ENCODE measurements around the gene EP400. TPM values are rescaled to one million over a fixed set of nuclear protein-coding genes. Genes with fewer than 3 reads are reported as not detected.

EP400 gene
- total RNA-seq, 1 experiment from 2014 or later = 60.5 TPM

DNA sequence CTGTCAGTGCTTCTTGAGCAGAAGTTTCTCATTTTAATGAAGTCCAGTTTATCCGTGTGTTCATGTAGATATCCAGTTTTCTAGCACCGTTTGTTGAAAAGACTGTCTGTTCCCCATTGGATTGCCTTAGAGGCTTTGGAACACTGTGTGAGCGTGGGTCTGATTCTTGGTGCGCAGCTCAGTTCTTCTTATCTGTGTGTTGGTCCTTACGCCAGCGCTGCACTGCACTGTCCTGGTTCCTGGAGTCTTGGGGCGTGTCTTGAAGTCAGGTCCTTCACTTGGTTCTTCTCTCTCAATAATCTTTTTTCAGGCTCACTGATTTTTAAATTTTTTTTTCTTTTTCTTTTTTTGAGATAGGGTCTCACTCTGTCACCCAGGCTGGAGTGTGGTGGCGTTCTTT lies 25.5 kb downstream of the EP400 start:
- Histone ChIP-seq H3K4me3 (ENCODE audit: low read depth, low read length) (no peak overlapping the region), H3K9me3 (no peaks in the 10 kb centered on the region), H3K4me1 (no peaks in the 10 kb centered on the region), H3K36me3 (ENCODE audit: control insufficient read depth, insufficient read depth, low read length) (no peaks in the 10 kb centered on the region), H3K27me3 (replicated peaks; ENCODE audit: control insufficient read depth, insufficient read depth, low read length) (no peaks in the 10 kb centered on the region)
- intact Hi-C loops (cut with micrococcal nuclease; ENCODE audit: unreplicated experiment) = no loop called here
- POLR2A ChIA-PET = no interaction called here
- CTCF ChIA-PET = no interaction called here
- Mint-ChIP-seq H3K27ac (ENCODE audit: unreplicated experiment) (no peak overlapping the region), H3K36me3 (ENCODE audit: insufficient read depth, unreplicated experiment) (peaks cover 20% of the 10 kb centered on the region), H3K4me1 (ENCODE audit: low read depth, unreplicated experiment) (no peaks in the 10 kb centered on the region), H3K9me3 (ENCODE audit: unreplicated experiment) (no peaks in the 10 kb centered on the region), H3K27me3 (ENCODE audit: insufficient read depth, unreplicated experiment) (no peaks in the 10 kb centered on the region), H3K4me3 (ENCODE audit: unreplicated experiment) (no peak overlapping the region)
- no TSS peak for BruUV-seq (replicated peaks)
- TF ChIP-seq, protein P1, sequence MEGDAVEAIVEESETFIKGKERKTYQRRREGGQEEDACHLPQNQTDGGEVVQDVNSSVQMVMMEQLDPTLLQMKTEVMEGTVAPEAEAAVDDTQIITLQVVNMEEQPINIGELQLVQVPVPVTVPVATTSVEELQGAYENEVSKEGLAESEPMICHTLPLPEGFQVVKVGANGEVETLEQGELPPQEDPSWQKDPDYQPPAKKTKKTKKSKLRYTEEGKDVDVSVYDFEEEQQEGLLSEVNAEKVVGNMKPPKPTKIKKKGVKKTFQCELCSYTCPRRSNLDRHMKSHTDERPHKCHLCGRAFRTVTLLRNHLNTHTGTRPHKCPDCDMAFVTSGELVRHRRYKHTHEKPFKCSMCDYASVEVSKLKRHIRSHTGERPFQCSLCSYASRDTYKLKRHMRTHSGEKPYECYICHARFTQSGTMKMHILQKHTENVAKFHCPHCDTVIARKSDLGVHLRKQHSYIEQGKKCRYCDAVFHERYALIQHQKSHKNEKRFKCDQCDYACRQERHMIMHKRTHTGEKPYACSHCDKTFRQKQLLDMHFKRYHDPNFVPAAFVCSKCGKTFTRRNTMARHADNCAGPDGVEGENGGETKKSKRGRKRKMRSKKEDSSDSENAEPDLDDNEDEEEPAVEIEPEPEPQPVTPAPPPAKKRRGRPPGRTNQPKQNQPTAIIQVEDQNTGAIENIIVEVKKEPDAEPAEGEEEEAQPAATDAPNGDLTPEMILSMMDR (IDR thresholded peaks at IDR 0.05; ENCODE audit: insufficient read depth in 1 of 2, low read depth in 1 of 2, low read length in 1 of 2, severe bottlenecking in 1 of 2, unreplicated experiment in 1 of 2) = no peak
- DNase-seq = no peak

DNA sequence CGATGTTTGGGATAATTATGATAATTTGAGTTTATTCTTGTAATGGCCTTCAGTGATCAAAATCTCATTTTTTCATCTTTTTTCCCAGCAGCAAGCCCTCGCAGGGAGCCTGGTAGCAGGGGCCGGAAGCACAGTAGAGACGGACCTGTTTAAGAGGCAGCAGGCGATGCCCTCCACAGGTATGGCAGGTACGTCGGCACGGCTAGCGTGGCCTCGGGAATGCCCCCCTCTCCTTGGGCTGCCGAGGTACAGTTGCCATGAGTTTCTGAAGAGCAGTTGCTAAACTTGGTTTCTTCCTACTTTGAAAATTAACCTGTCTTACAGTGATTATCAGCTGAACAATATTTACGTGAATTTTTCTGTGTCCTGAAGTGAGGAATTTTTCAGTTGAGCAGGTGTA lies 29.9 kb downstream of the EP400 start:
- Mint-ChIP-seq H3K27ac (ENCODE audit: unreplicated experiment) (no peak overlapping the region), H3K4me3 (ENCODE audit: unreplicated experiment) (no peak overlapping the region), H3K4me1 (ENCODE audit: low read depth, unreplicated experiment) (no peaks in the 10 kb centered on the region), H3K36me3 (ENCODE audit: insufficient read depth, unreplicated experiment) (peaks cover 33% of the 10 kb centered on the region), H3K9me3 (ENCODE audit: unreplicated experiment) (no peaks in the 10 kb centered on the region), H3K27me3 (ENCODE audit: insufficient read depth, unreplicated experiment) (no peaks in the 10 kb centered on the region)
- CTCF ChIA-PET = no interaction called here
- H3K27me3 ChIP-seq (replicated peaks; ENCODE audit: control insufficient read depth, insufficient read depth, low read length) = no peaks in the 10 kb centered on the region
- no peaks in the 10 kb centered on the region for H3K4me1 ChIP-seq
- H3K4me3 ChIP-seq (ENCODE audit: low read depth, low read length) = no peak overlapping the region
- intact Hi-C loops (cut with micrococcal nuclease; ENCODE audit: unreplicated experiment) = no loop called here
- H3K36me3 ChIP-seq (ENCODE audit: control insufficient read depth, insufficient read depth, low read length) = no peaks in the 10 kb centered on the region
- H3K9me3 ChIP-seq = no peaks in the 10 kb centered on the region
- no peak for DNase-seq
- TF ChIP-seq, protein P1 (IDR thresholded peaks at IDR 0.05; ENCODE audit: insufficient read depth in 1 of 2, low read depth in 1 of 2, low read length in 1 of 2, severe bottlenecking in 1 of 2, unreplicated experiment in 1 of 2) = no peak
- POLR2A ChIA-PET = no interaction called here
- BruUV-seq (replicated peaks) = no TSS peak

DNA sequence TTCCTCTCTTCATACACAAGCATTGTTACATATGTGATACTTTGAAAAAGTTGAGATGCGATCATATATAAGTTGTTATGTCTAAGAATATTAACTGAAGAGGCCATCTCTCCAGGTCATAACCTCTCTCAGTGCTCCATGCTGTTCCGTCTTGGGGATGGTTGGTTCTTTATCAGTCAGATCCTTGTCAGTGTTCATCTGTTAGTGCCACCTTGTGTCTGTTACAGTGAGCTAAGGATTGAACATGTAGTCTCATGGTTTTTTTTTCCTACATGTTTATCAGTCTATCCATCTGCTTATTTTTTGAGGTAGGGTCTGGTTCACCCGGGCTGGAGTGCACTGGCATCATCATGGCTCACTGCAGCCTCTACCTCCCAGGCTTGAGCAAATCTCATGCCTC lies 30.5 kb downstream of the EP400 start:
- Histone ChIP-seq H3K9me3 (no peaks in the 10 kb centered on the region), H3K4me1 (no peaks in the 10 kb centered on the region), H3K27me3 (replicated peaks; ENCODE audit: control insufficient read depth, insufficient read depth, low read length) (no peaks in the 10 kb centered on the region), H3K4me3 (ENCODE audit: low read depth, low read length) (no peak overlapping the region), H3K36me3 (ENCODE audit: control insufficient read depth, insufficient read depth, low read length) (no peaks in the 10 kb centered on the region)
- Mint-ChIP-seq H3K9me3 (ENCODE audit: unreplicated experiment) (no peaks in the 10 kb centered on the region), H3K27ac (ENCODE audit: unreplicated experiment) (no peak overlapping the region), H3K4me1 (ENCODE audit: low read depth, unreplicated experiment) (no peaks in the 10 kb centered on the region), H3K4me3 (ENCODE audit: unreplicated experiment) (no peak overlapping the region), H3K36me3 (ENCODE audit: insufficient read depth, unreplicated experiment) (peaks cover 40% of the 10 kb centered on the region), H3K27me3 (ENCODE audit: insufficient read depth, unreplicated experiment) (no peaks in the 10 kb centered on the region)
- CTCF ChIA-PET = no interaction called here
- no peak for DNase-seq
- POLR2A ChIA-PET = no interaction called here
- BruUV-seq (replicated peaks) = no TSS peak
- intact Hi-C loops (cut with micrococcal nuclease; ENCODE audit: unreplicated experiment) = no loop called here
- TF ChIP-seq, protein P1 (IDR thresholded peaks at IDR 0.05; ENCODE audit: insufficient read depth in 1 of 2, low read depth in 1 of 2, low read length in 1 of 2, severe bottlenecking in 1 of 2, unreplicated experiment in 1 of 2) = no peak

Data from Caco-2 (cell line).